GM19351 (cell line): ENCODE measurements around the gene EPB41L2.
"Not testable (repeated sequence)": the region's sequence is repeated elsewhere in the genome, so short reads cannot be mapped to it uniquely, and the experiment has no call there.

Experiments
- ATAC-seq: cut with Tn5 transposase; IDR thresholded peaks from one replicate; pipeline ENCODE4 v1.9.1; 2021; ENCODE audit warnings: mild to moderate bottlenecking, moderate library complexity; ENCODE audit not compliant: unreplicated experiment

EPB41L2 gene

DNA sequence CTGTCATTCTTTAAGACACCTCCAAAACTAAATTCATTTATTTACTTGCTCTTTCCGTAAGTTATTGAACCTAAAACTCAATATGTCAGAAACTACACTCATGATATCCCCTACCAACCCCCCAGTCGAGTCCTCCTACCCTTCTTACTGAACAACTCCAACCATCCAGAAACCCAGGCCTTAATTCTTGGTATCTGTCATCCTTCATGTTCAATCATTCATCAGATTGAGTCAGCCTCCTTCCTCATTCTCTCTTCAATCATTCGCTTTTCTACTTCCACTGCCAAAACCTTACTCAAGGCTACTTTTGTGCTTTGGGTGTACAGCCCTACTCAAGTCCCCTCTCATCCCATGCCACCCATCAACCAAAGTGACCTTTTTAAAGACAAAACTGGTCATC, 140.1 kb downstream of the EPB41L2 start:
- no peak for ATAC-seq

DNA sequence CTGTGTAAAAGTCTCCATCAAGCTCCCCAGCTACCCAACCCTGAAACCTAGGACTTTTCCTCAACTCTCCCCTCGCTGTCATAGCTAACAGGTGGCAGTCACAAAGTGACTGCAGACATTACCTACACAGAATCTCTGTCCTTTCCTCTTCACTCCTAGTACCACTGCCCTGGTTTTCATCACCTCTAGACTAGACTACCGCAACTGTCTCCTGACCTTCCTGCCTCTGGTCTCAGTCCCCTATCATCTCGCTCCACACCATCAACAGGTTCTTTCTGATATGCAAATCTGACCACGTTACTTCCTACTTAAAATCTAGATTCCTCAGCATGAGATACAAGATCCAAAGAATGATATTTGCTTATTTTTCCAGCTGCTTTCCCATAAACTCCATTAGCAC, 142.1 kb downstream of the EPB41L2 start:
- no peak for ATAC-seq

DNA sequence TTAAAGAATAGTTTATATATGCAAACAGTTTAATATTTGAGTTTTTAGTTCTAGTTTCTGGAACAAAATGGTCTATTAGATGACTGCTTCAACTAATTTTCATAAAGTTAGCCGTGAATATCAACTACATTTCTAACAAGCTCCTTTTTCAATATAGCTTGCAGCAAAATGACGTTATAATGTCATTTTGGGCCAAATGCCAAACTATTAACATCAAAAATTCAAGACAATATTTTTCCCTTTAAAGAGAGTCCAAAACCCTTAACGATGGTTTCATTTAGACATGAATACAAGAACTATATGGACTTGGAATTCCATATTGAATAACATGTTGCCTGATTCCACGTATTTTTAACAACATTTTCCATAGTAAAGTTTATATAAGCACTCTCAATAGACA, 144.9 kb downstream of the EPB41L2 start:
- ATAC-seq = no peak

- ATAC-seq = not testable (repeated sequence)
These were observed 147.4 kb downstream of the EPB41L2 start for GRCh38 chr6:130915606-130916005.

- peak; percentile 61 for ATAC-seq
These were observed 149.9 kb downstream of the EPB41L2 start for GRCh38 chr6:130913120-130913519.

- no peak for ATAC-seq
These were observed 150.6 kb downstream of the EPB41L2 start for GRCh38 chr6:130912434-130912833.

DNA sequence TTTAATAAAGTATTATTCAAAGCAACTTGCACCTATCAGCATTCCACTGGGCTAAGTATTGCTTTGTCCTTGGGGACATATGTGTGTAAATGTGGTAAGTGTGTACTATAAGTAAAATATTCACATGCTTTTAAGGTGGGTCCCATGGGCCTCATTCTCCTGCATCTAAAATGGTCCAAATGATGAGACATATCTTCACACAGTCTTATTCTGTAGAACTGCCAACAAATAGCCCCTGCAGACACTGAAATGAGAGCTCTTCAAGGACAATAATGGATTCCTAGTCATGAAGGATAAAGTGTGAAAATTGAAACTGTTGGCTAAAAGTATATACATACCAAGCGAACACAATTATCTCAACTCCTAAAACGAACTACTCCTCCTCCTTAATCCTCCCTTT, 154.1 kb downstream of the EPB41L2 start:
- ATAC-seq = no peak

DNA sequence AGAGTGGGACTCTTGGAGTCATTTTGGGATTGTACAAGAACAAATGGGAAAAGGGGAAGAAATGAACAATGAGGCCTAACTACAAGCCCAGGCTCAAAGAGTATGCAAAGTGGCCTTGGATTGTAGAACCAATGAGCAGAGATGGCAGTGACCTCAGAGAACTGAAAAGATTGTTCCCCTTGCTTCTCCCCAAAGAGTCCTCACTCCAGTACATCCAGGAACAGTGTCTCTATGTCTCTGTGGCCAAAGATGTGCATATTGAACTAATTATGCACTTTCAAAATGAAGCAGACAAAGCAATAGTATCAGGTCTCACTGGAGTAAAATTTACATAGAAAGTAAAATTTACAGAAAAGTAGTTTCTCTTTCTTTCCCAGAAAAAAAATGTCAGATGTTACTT, 154.9 kb downstream of the EPB41L2 start:
- ATAC-seq = peak; percentile 59

- no peak for ATAC-seq
These were observed 155.4 kb downstream of the EPB41L2 start for GRCh38 chr6:130907687-130908086.

GRCh38 chr6:130906736-130907381, 156.2 kb downstream of the EPB41L2 start:
- peak; percentile 53 for ATAC-seq

DNA sequence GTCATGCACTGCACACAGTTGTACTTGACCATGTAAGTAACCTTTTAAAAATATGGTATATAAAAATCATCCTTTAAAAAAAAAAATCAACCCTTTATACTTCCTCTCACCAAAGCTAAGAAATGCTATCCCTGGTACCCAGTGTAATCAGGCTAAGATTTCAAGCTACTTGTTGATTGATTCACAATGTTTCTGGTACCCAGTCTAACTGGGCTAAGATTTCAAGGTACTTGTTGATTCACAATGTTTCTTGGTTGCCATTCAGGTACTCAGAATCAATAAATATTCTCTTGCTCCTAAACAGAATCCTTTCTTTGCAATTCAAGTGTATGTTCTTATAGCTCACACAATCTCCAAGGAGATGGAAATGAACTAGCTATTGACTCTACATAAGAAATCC, 159.4 kb downstream of the EPB41L2 start:
- no peak for ATAC-seq

DNA sequence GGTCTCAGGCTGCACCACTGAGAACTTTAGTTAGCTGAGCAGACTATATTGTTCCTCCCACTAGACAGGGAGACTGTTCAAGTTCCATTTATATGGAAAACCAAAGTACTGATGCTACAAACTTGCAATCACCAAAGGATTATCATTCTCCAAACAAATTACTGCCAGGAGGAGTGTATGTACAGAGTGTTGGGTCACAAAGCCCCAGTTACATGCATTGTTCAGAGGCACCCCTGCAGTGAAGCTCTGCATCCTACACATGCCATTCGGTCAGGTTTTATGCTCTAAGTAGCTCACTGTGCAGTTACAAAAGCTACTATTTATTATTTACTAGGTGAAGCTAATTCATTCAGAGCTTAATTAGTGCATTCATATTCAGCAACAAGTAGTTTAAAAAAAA, 160.0 kb downstream of the EPB41L2 start:
- no peak for ATAC-seq

DNA sequence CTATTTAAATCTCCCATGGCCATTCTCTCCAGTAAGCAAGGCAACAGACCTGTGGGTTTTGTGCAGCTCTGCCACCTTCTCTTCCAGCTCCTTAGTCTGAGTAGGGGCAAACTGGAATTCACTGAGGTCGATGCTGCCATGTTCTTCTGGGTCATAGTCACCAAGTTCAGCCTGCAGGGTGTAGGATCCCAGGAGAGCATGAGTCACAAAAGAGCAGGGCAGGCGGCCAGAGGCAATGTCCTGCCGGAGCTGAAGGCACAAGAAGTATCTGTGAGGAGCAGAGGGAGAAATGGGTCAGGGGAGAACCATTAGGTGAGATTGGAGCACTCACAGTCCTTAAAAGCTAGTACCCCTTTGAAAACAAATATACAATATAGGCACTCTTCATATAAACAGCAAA, 162.1 kb downstream of the EPB41L2 start:
- no peak for ATAC-seq

DNA sequence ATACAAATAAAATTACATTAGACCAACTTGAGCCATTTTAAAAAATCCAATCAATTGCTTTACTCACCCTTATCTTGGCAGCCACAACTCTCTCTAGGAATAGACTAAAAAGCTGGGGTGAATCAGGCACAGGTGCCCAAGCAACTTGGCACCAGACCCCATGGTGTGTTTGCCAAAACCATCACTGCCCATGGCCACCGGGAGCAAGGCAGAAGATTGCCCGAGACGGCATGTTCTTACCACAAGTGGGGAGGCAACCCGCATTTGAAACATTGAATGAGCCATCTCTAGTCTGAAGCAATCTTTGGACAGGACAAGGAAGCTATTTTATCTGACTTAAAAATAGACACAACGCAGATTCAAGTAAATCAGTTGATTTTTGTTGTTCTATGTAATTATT, 166.8 kb downstream of the EPB41L2 start:
- ATAC-seq = no peak

DNA sequence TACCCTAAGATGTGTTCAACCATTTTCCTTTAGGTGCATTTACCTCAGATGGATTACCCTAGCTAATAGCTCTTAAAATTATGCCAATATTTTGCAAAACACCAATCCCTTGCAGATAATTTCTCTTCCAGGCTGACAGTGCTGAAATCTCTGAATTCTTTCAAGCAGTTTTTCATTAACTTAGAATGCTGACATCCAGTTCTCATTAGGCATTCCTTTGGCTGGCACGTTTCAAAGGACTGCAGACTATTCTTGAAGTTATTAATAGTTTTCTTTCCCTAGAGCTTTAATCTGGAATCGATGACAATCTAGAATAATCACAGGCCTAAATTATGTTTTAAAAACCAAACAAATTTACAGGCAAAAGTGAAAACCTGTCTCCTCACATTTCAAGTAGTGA, 167.5 kb downstream of the EPB41L2 start:
- no peak for ATAC-seq

DNA sequence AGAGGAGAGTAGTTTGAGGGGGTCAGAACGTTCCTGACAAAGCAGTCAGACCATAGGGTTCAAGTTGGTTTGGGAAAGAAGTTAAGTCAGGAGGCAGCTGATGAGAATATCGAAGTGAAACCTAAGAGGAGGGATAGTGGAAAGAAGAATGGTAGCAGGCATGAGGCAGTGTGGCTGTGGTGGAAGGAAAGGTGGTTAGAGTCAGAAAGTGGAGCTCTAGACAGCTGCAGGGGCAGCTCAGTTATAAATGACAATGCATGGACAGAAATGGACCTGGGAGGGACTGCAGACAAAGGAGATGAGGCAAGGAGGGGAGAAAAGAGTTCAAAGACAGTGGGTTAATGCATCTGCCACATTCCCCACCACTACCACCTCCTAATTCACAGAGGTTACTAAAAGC, 169.3 kb downstream of the EPB41L2 start:
- no peak for ATAC-seq

GRCh38 chr6:130893277-130893676, 169.8 kb downstream of the EPB41L2 start:
- no peak for ATAC-seq

DNA sequence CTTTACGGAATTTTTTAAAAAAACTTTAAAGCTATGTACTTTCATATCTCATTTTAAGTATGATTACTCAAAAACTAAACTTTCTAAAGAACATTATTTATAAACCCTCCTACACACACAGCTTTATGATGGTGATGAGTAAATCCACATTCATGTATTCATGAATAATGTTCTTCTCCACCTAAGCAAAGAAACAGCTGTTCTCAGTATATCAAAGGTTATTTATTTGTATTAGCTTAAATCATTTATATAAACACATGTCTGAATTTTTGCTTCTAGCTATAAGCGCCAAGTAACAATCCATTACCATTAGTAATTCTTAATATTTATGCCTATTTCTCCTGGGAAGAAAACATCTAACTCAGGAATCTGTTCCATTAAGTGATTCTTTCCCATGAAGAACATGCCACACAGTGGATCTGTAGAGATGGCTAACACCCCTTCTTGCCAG, 172.5 kb downstream of the EPB41L2 start:
- ATAC-seq = no peak

- ATAC-seq = no peak
These were observed 173.6 kb downstream of the EPB41L2 start for GRCh38 chr6:130889423-130889822.

DNA sequence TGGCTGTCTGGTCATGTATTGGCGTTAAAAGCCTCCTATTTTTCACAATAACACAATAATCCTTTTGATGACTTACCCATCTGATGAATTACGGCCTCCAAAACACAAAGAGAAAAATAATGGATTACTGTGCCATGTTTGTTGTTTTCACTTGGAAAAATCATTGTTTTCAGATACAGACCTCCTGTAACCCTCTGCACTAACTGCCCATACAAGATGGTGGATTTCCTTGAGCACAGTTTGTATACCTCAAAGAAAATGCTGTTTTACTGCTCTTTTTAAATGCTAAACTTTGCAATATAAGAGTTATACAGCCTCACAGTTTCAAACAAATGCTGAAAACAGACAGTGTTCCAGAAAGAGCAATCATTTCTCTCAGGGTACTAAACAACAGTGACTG, 174.8 kb downstream of the EPB41L2 start:
- ATAC-seq = no peak

- ATAC-seq = no peak
These were observed 176.1 kb downstream of the EPB41L2 start for GRCh38 chr6:130886966-130887365.

GRCh38 chr6:130885392-130886192, 177.5 kb downstream of the EPB41L2 start:
- peak; percentile 95 for ATAC-seq
